ENCODE data around the gene SGPP2. TPM values are rescaled to one million over a fixed set of nuclear protein-coding genes. Genes with fewer than 3 reads are reported as not detected.

Gene SGPP2
- polyA plus RNA-seq, 1 experiment: not detected

DNA sequence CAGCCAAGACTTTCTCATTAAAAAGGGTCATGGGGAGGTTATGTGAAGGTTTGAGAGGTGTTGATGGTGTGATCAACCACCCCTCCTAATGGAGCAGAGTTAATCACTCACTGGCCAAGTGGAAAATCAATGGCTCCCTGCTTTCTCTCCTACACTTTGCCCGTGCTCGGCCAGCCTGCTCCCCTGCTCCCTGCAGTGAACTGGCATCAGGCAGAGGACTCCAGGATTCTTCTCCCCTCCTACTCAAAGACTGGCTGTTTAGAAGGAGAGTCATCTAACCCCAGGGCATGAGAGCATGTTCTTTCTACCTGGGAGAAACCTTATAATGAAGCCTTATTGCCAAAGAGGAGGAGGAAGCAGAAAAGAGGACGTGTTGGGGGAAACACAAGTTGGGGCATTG is 74.9 kb downstream of the SGPP2 start:
- H3K36me3 ChIP-seq (ENCODE audit: control insufficient read depth, insufficient read depth, low read length): no peaks in the 10 kb centered on the region
- ChIA-PET POLR2A (no interaction called here), CTCF (no interaction called here)
- TF ChIP-seq CTCF (IDR thresholded peaks at IDR 0.05; ENCODE audit: insufficient read depth, low read depth, low read length): no peak
- DNase-seq (ENCODE audit: low read depth): no peak
- peaks cover 2% of the 10 kb centered on the region; the same call in 1 of the 2 replicates for H3K27me3 ChIP-seq (ENCODE audit: control insufficient read depth, insufficient read depth, low read length)
- no peak overlapping the region for H3K4me3 ChIP-seq (ENCODE audit: low read depth, low read length)

DNA sequence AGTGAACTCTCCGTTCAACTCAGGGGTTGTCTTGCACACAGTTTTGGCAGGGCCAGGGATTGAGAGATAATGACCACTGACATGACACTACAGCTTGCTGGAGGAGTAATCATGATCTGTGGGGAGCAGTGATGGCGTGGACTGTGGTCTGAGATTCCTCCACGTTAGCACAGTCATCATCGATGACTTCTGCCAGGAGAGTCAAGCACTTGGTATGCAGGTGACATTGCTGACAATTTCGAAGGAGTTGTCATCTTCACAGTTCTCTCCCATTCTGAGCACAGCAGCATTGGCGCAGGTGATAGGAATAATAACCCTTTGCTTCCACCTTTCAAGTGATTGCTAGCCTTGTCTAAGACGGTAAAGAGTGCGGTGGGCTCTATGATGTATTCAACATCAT is 79.8 kb downstream of the SGPP2 start:
- no peak for TF ChIP-seq CTCF (IDR thresholded peaks at IDR 0.05; ENCODE audit: insufficient read depth, low read depth, low read length)
- POLR2A ChIA-PET: no interaction called here
- Histone ChIP-seq H3K4me3 (ENCODE audit: low read depth, low read length) (no peak overlapping the region), H3K36me3 (ENCODE audit: control insufficient read depth, insufficient read depth, low read length) (no peaks in the 10 kb centered on the region), H3K27me3 (ENCODE audit: control insufficient read depth, insufficient read depth, low read length) (no peaks in the 10 kb centered on the region)
- CTCF ChIA-PET: no interaction called here
- DNase-seq (ENCODE audit: low read depth): no peak

GRCh38 chr2:222504719-222505118 is 80.4 kb downstream of the SGPP2 start:
- ChIA-PET CTCF (no interaction called here), POLR2A (no interaction called here)
- Histone ChIP-seq H3K27me3 (ENCODE audit: control insufficient read depth, insufficient read depth, low read length) (no peaks in the 10 kb centered on the region), H3K4me3 (ENCODE audit: low read depth, low read length) (no peak overlapping the region), H3K36me3 (ENCODE audit: control insufficient read depth, insufficient read depth, low read length) (no peaks in the 10 kb centered on the region)
- no peak for DNase-seq (ENCODE audit: low read depth)
- no peak for TF ChIP-seq CTCF (IDR thresholded peaks at IDR 0.05; ENCODE audit: insufficient read depth, low read depth, low read length)

DNA sequence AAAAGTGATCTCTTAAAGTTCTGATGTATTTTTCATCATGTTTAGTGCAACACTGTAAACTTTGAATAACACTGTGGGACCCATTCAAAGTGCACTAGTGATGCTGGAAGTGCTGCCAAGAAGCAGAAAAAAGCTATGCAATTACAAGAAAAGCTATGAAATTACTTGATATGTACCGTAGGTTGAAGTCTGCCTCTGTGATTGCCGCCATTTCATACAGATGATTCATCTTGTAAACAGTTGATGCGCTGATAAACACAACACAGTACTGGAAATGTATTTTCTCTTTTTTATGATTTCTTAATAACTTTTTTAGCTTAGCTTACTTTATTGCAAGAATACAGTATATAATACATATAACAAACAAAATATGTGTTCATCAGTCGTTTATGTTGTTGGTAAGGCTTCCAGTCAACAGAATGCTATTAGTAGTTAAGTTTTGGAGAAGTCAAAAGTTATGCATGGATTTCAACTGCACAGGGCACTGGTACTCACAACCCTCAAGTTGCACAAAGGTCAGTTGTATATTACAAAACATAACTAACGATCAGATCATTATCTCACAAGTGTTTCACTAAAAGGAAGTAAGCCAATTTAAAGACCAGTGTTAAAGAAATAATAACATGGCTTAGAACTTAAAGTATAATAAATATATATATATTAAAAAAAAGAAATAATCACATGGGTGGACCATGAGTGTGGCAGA is 82.0 kb downstream of the SGPP2 start:
- POLR2A ChIA-PET: no interaction called here
- Histone ChIP-seq H3K36me3 (ENCODE audit: control insufficient read depth, insufficient read depth, low read length) (no peaks in the 10 kb centered on the region), H3K27me3 (ENCODE audit: control insufficient read depth, insufficient read depth, low read length) (no peaks in the 10 kb centered on the region), H3K4me3 (ENCODE audit: low read depth, low read length) (no peak overlapping the region)
- CTCF ChIA-PET: interaction anchor here (1.3 kb wide), 1 partner anchor 15 kb away, joined by 4 read pairs; no protein-coding TSS in a partner anchor
- DNase-seq (ENCODE audit: low read depth): no peak
- TF ChIP-seq CTCF (IDR thresholded peaks at IDR 0.05; ENCODE audit: insufficient read depth, low read depth, low read length): no peak

DNA sequence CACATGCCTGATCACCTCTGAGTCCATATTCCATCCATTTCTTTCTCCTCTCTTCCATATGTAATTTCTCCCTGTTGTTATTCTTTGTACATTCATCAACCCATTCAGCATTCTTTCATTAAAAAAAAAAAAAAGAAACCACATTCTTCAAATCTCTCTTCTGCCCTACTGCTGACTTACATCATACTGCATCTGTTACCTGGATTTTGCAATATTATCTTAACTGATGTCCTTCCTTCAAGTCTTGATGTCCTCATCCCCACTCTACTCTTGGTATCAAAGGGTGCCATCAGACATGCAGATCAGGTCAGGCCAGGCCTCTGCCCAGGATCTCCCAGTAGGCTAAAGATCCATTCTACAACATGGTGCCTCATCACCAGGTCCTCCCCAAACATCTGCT is 90.6 kb downstream of the SGPP2 start:
- CTCF ChIA-PET: no interaction called here
- Histone ChIP-seq H3K27me3 (ENCODE audit: control insufficient read depth, insufficient read depth, low read length) (no peaks in the 10 kb centered on the region), H3K4me3 (ENCODE audit: low read depth, low read length) (no peak overlapping the region), H3K36me3 (ENCODE audit: control insufficient read depth, insufficient read depth, low read length) (no peaks in the 10 kb centered on the region)
- POLR2A ChIA-PET: no interaction called here
- no peak for DNase-seq (ENCODE audit: low read depth)
- TF ChIP-seq CTCF (IDR thresholded peaks at IDR 0.05; ENCODE audit: insufficient read depth, low read depth, low read length): no peak
